GM20000 (cell line): ENCODE data around the gene SPATA13.

Experiments used
- DNase-seq: peaks from one replicate; pipeline ENCODE4 v3.0.0; 2012; ENCODE audit warnings: low spot score
- TF ChIP-seq, protein P1 (sequence below): IDR thresholded peaks from 2 replicates; pipeline ENCODE4 v1.5.1; 2012; ENCODE audit warnings: mild to moderate bottlenecking, control low read depth; ENCODE audit errors: extremely low read depth, missing control alignments

The SPATA13 gene

GRCh38 chr13:24122569-24122968 lies 38.0 kb upstream of the SPATA13 start:
- DNase-seq = no peak
- TF ChIP-seq, protein P1, sequence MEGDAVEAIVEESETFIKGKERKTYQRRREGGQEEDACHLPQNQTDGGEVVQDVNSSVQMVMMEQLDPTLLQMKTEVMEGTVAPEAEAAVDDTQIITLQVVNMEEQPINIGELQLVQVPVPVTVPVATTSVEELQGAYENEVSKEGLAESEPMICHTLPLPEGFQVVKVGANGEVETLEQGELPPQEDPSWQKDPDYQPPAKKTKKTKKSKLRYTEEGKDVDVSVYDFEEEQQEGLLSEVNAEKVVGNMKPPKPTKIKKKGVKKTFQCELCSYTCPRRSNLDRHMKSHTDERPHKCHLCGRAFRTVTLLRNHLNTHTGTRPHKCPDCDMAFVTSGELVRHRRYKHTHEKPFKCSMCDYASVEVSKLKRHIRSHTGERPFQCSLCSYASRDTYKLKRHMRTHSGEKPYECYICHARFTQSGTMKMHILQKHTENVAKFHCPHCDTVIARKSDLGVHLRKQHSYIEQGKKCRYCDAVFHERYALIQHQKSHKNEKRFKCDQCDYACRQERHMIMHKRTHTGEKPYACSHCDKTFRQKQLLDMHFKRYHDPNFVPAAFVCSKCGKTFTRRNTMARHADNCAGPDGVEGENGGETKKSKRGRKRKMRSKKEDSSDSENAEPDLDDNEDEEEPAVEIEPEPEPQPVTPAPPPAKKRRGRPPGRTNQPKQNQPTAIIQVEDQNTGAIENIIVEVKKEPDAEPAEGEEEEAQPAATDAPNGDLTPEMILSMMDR = no peak

- TF ChIP-seq, protein P1 = no peak
- no peak for DNase-seq
These were observed 36.8 kb upstream of the SPATA13 start for GRCh38 chr13:24123761-24124160.

GRCh38 chr13:24124789-24125476 lies 35.6 kb upstream of the SPATA13 start:
- DNase-seq = peak; percentile 70
- TF ChIP-seq, protein P1 = no peak

DNA sequence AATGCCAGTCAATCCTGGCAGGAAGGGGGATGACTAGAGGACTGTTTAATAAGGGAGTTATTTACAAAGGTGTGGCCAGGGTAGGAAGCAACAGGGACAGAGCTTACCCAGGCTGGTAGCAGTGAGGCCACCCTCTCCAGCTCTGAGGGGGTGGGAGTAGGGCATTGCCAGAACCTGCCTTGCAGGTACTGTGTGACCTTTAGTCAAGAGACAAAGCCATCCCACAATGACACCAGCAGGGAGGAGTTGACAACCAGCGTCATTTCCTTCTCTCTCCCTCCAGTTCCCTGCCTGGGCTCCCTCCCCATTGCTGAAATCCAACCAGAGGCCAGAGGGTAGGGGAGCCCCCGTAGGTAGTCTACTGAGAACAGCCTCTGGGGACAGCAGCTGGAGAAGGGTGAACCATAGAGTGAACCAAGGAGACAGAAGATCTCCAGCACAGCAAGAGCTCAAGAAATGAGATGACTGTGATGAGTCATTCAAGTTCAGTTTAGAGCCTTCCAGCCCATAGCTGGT lies 33.3 kb upstream of the SPATA13 start:
- peak; percentile 50 for DNase-seq
- TF ChIP-seq, protein P1 = no peak

DNA sequence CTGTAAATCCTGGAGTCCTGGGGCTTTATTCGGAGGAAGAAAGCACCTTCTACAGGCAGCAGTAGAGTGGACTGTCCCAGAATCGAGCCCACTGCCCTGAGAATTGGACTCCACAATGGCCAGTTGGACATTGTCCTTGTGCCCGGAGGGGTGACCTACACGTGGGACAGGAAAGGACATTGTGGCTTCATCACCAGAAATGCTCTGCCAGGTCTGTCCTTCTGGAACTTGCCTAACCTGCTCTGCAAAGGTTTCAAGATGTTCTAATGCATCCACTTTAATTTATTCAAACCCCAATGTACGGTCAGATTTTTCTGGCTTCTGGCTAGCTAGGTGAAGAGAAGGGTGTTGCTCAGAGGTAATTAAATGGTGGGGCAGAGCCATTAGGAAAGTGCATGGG lies 32.4 kb upstream of the SPATA13 start:
- TF ChIP-seq, protein P1 = no peak
- DNase-seq = no peak

GRCh38 chr13:24128962-24129361 lies 31.6 kb upstream of the SPATA13 start:
- TF ChIP-seq, protein P1 = no peak
- DNase-seq = no peak

DNA sequence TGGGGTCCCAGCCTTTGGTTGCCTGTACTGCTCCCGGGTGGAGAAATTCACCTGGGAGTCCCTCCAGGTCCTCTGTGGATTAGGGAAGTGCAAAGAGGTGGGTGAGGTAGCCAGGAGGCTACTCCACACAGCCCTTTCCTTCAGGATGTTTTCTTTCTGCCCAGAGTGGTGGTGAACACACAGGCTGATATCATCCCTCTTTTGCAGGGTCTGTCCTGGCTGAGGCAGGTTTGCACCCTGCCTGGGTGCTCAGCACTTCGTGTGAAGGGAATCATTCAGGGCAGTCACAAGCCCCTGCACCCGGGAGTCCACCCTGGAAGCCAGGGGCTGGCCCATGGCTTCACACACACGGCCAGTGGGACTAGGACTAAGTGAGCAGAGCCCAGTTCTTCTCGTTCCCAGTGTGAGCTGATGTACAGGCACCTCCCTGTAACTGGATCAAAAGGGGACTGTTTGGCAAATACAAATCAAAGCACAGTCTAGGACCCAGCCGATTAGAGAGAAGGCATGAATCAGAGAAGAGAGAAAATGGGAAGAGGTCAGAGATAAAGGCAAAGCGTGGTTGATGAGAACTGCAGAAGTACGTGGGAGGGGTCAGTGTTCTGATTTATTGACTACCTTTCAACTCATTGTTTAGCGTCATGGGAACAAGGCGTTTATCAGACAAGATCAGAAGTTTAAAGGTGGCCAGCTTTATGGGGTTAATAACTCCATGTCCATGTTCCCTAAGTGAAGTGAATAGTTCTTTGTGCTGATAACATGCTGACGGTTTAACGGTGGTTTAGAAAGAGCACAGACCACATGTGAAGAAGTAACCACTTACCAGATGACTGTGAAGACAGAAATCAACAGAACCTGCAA lies 30.4 kb upstream of the SPATA13 start:
- TF ChIP-seq, protein P1 = no peak
- no peak for DNase-seq
